ENCODE measurements around the gene KCTD18.

DNA sequence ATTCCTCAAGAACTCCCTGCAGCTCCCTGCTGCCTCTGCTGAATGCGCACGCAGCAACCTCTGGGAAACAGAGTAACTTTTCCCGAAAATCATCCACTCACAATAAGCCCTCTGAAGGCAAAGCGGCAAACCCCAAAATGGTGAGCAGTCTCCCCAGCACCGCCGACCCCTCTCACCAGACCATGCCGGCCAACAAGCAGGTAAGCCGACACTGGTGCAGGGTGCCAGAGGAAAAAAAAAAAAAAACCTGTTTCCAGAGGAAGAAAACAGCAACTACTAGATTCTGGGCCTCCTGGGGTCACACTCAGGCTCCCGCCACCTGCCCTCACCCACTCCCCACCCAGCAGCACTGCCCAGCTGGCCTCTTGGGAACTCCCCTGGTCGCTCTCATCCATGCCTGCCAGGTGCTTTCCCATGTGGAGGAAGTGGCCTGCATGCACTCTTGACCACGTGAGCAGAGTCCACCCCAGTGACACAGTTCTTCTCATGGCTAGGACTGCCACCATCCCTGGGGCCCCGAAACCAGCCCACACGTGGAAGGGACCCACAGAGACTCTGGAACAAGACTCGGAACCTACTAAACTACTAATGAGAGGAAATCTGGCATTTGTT is 36.9 kb downstream of the KCTD18 start:
- TF ChIP-seq, protein P1, sequence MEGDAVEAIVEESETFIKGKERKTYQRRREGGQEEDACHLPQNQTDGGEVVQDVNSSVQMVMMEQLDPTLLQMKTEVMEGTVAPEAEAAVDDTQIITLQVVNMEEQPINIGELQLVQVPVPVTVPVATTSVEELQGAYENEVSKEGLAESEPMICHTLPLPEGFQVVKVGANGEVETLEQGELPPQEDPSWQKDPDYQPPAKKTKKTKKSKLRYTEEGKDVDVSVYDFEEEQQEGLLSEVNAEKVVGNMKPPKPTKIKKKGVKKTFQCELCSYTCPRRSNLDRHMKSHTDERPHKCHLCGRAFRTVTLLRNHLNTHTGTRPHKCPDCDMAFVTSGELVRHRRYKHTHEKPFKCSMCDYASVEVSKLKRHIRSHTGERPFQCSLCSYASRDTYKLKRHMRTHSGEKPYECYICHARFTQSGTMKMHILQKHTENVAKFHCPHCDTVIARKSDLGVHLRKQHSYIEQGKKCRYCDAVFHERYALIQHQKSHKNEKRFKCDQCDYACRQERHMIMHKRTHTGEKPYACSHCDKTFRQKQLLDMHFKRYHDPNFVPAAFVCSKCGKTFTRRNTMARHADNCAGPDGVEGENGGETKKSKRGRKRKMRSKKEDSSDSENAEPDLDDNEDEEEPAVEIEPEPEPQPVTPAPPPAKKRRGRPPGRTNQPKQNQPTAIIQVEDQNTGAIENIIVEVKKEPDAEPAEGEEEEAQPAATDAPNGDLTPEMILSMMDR (IDR thresholded peaks at IDR 0.05), result no peak
- TF ChIP-seq POLR2A (IDR thresholded peaks at IDR 0.05), result no peak
- TF ChIP-seq POLR2AphosphoS5 (IDR thresholded peaks at IDR 0.05), result no peak
- TF ChIP-seq EP300 (IDR thresholded peaks at IDR 0.05), result no peak
